ENCODE data around the gene CTR9.

DNA sequence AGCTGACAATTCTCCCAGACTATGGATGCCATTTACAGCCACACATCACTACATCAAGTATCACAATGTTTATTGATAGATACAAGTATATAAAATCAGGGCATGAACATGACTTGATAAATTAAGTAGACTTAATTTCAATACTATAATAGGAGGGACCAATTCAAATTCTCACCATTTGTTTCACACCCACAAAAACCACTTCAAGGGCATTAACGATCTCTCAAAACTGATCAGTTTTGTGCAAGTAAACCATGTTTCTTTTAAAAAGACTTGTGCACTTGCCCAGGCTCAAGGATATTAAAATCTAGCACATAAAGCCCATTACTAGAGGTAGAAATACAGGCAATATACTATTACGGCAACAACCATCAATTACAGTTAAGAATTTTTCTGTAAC, 46.0 kb downstream of the CTR9 start:
- no peak for TF ChIP-seq CREB1 (CRISPR knock-in tag; IDR thresholded peaks at IDR 0.05; ENCODE audit: low read depth)
- TF ChIP-seq EZH2 (IDR thresholded peaks at IDR 0.05; ENCODE audit: low read depth, unreplicated experiment): no peak
- TF ChIP-seq CTCF (conservative IDR thresholded peaks at IDR 0.05; ENCODE audit: low read depth in 2 of 2): no peak
- TF ChIP-seq JUNB (IDR thresholded peaks at IDR 0.05; ENCODE audit: unreplicated experiment): no peak
- TF ChIP-seq, protein P1, sequence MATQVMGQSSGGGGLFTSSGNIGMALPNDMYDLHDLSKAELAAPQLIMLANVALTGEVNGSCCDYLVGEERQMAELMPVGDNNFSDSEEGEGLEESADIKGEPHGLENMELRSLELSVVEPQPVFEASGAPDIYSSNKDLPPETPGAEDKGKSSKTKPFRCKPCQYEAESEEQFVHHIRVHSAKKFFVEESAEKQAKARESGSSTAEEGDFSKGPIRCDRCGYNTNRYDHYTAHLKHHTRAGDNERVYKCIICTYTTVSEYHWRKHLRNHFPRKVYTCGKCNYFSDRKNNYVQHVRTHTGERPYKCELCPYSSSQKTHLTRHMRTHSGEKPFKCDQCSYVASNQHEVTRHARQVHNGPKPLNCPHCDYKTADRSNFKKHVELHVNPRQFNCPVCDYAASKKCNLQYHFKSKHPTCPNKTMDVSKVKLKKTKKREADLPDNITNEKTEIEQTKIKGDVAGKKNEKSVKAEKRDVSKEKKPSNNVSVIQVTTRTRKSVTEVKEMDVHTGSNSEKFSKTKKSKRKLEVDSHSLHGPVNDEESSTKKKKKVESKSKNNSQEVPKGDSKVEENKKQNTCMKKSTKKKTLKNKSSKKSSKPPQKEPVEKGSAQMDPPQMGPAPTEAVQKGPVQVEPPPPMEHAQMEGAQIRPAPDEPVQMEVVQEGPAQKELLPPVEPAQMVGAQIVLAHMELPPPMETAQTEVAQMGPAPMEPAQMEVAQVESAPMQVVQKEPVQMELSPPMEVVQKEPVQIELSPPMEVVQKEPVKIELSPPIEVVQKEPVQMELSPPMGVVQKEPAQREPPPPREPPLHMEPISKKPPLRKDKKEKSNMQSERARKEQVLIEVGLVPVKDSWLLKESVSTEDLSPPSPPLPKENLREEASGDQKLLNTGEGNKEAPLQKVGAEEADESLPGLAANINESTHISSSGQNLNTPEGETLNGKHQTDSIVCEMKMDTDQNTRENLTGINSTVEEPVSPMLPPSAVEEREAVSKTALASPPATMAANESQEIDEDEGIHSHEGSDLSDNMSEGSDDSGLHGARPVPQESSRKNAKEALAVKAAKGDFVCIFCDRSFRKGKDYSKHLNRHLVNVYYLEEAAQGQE (IDR thresholded peaks at IDR 0.05; ENCODE audit: unreplicated experiment): no peak
- no peak for TF ChIP-seq EZH2phosphoT487 (IDR thresholded peaks at IDR 0.05; ENCODE audit: unreplicated experiment)
- TF ChIP-seq ZNF462 (CRISPR knock-in tag; IDR thresholded peaks at IDR 0.05): no peak
- TF ChIP-seq ZNF331 (CRISPR knock-in tag; IDR thresholded peaks at IDR 0.05; ENCODE audit: low read depth): no peak
- no peak; the same call in 1 of the 2 replicates for TF ChIP-seq POLR2AphosphoS5 (IDR thresholded peaks at IDR 0.05; ENCODE audit: low read depth)

All from GM23338 (cell line).